ENCODE measurements around the gene ISY1.

- no peak for TF ChIP-seq CTCF (IDR thresholded peaks at IDR 0.05)
- no peak for TF ChIP-seq ZFX (IDR thresholded peaks at IDR 0.05; ENCODE audit: borderline replicate concordance)
Measured at GRCh38 chr3:129121016-129121791, 39.7 kb downstream of the ISY1 start.
